Testis (tissue), 3 donors: ENCODE data around the gene ZNF350. TPM values are rescaled to one million over a fixed set of nuclear protein-coding genes. Genes with fewer than 3 reads are reported as not detected.

Experiments used
- DNase-seq: peaks from one replicate; pipeline ENCODE4 v3.0.0-alpha.2; 2019
- H3K27ac ChIP-seq, 2 donors: fragments of 200-600 bp; sonication (generic); one replicate each; pipeline ENCODE4 v1.5.1; 2019
- H3K27me3 ChIP-seq: fragments of 200-600 bp; sonication (generic); one replicate; pipeline ENCODE4 v1.5.1; 2019
- H3K36me3 ChIP-seq: fragments of 200-600 bp; sonication (generic); one replicate; pipeline ENCODE4 v1.5.1; 2017; ENCODE audit warnings: low read depth; ENCODE audit errors: missing control alignments
- H3K4me1 ChIP-seq: fragments of 200-600 bp; sonication (generic); one replicate; pipeline ENCODE4 v1.5.1; 2019
- H3K4me3 ChIP-seq, 2 donors: fragments of 200-600 bp; sonication (generic); one replicate each; pipeline ENCODE4 v1.5.1; 2017 to 2019
- H3K9me3 ChIP-seq: fragments of 200-600 bp; sonication (generic); one replicate; pipeline ENCODE4 v1.5.1; 2017
- CTCF ChIP-seq, 3 experiments: fragments of 450-650 bp in 2 of 3; fragments of 200-600 bp in 1 of 3; sonication (generic) in 1 of 3; IDR thresholded peaks; one replicate each; pipeline ENCODE4 v1.5.1; 2016 to 2019; ENCODE audit warnings: antibody characterized with exemption in 3 of 3, mild to moderate bottlenecking in 2 of 3, moderate library complexity in 1 of 3
- POLR2A ChIP-seq: fragments of 450-650 bp; IDR thresholded peaks from one replicate; pipeline ENCODE4 v1.6.1; 2017; ENCODE audit warnings: antibody characterized with exemption, mild to moderate bottlenecking, moderate library complexity
- WGBS, 2 donors: methylation state at CpG; one replicate each; pipeline ENCODE4 v1.1.5; 2018; 5-methylcytosine and 5-hydroxymethylcytosine counted together
- intact Hi-C: fragments of 100-400 bp; cut with DNase I; formaldehyde crosslinking; loops from one replicate; pipeline ENCODE4 v1.15.1; 2023; ENCODE audit warnings: low total_unique reads
- polyA plus RNA-seq: library from polyadenylated mRNA; stranded (reverse); fragments of 350-450 nt; fragmentation: Illumina TruSeq; extraction: RNeasy Lipid Tissue Mini Kit (QIAGEN cat#74804); gene quantifications from one replicate; pipeline ENCODE4 v1.2.3, GENCODE V29; 2014; ENCODE audit warnings: low read depth, low replicate concordance; ENCODE audit not compliant: insufficient read depth
- total RNA-seq, 2 donors: library from RNA; depleted of rRNA; stranded (reverse); fragments of >200 nt; gene quantifications; one replicate each; pipeline ENCODE4 v1.2.3, GENCODE V29; 2016

The ZNF350 gene
- total and polyA plus RNA-seq, 3 donors from 2014 or later: 7.5 to 19.0 (median 18.0) TPM

DNA sequence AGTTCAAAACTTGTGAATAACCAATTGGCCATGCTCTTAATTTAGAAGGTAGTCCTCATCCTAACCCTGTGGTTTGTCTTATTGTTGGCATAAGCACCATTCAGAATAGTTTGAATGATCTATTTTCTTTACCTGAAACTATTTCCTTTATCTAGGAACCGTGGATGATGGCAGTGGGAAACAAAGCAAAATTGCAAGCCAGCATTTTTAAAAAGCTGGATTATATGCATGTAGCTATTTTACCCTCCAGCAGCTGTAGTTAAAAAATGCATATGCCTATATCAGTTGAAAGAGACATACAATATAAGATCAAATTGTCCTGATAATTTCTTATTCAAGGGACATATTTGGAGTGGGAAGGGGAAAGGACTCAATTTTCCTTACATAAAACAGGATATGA, 40.0 kb downstream of the ZNF350 start:
- no peak for DNase-seq
- Histone ChIP-seq H3K4me3 (no peak overlapping the region), H3K4me1 (no peaks in the 10 kb centered on the region), H3K36me3 (no peaks in the 10 kb centered on the region), H3K9me3 (no peaks in the 10 kb centered on the region), H3K27ac (no peak overlapping the region), H3K27me3 (no peaks in the 10 kb centered on the region)
- intact Hi-C loops: no loop called here
- WGBS, 2 donors: 93 to 98% methylated on average over 1 of the region's 1 CpG
- TF ChIP-seq CTCF (IDR thresholded peaks at IDR 0.05) (no peak), POLR2A (no peak)

DNA sequence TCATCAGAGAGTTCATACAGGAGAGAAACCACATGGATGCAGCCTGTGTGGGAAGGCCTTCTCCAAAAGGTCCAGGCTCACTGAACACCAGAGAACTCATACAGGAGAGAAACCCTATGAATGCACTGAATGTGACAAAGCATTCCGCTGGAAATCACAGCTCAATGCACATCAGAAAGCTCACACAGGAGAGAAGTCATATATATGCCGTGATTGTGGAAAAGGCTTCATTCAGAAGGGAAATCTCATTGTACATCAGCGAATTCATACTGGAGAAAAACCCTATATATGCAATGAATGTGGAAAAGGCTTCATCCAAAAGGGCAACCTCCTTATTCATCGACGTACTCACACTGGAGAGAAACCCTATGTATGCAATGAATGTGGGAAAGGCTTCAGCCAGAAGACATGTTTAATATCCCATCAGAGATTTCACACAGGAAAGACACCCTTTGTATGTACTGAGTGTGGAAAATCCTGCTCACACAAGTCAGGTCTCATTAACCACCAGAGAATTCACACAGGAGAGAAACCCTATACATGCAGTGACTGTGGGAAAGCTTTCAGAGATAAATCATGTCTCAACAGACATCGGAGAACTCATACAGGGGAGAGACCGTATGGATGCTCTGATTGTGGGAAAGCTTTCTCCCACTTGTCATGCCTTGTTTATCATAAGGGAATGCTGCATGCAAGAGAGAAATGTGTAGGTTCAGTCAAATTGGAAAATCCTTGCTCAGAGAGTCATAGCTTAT, 41.7 kb downstream of the ZNF350 start:
- TF ChIP-seq POLR2A (no peak), CTCF (IDR thresholded peaks at IDR 0.05) (no peak)
- no peaks in the 10 kb centered on the region for H3K4me1 ChIP-seq
- no peak overlapping the region for H3K27ac ChIP-seq
- intact Hi-C loops: no loop called here
- no peaks in the 10 kb centered on the region for H3K9me3 ChIP-seq
- no peaks in the 10 kb centered on the region for H3K27me3 ChIP-seq
- H3K36me3 ChIP-seq: no peaks in the 10 kb centered on the region
- no peak overlapping the region for H3K4me3 ChIP-seq
- 97% methylated on average over 7 of the region's 7 CpGs for WGBS, 2 donors
- DNase-seq: no peak

GRCh38 chr19:51938936-51939335, 47.7 kb downstream of the ZNF350 start:
- Histone ChIP-seq H3K4me1 (no peaks in the 10 kb centered on the region), H3K4me3 (no peak overlapping the region), H3K36me3 (no peaks in the 10 kb centered on the region), H3K27me3 (no peaks in the 10 kb centered on the region), H3K9me3 (no peaks in the 10 kb centered on the region), H3K27ac (no peak overlapping the region)
- 95 to 98% methylated on average over 2 of the region's 2 CpGs for WGBS, 2 donors
- intact Hi-C loops: no loop called here
- TF ChIP-seq CTCF (IDR thresholded peaks at IDR 0.05): no peak
- no peak for TF ChIP-seq POLR2A
- DNase-seq: no peak

DNA sequence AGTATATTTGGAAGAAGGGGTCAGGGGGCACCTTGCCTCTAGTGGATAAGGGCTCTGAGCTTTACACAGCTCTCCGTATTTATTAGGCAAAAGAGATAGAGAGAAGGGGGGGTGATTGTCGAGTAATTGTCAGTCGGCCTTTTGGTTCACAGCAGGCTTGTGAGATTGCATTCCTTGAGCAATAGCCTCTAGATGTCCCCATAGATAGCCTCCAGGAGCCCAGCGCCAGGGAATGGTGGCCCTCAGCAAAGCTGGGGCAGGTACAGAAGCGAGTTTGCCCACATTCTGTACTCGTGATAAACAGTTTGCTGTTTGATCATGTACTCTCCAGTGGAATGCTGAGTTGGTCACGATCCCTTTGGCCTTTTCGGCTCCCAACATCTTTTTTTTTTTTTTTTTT, 54.7 kb downstream of the ZNF350 start:
- no peak for DNase-seq
- H3K4me3 ChIP-seq: no peak overlapping the region
- no peak overlapping the region for H3K27ac ChIP-seq
- TF ChIP-seq POLR2A (no peak), CTCF (IDR thresholded peaks at IDR 0.05) (no peak)
- intact Hi-C loops: no loop called here
- no peaks in the 10 kb centered on the region for H3K36me3 ChIP-seq
- no peaks in the 10 kb centered on the region for H3K9me3 ChIP-seq
- H3K4me1 ChIP-seq: peaks cover 3% of the 10 kb centered on the region
- 75 to 92% methylated on average over 7 to 8 of the region's 8 CpGs for WGBS, 2 donors
- H3K27me3 ChIP-seq: no peaks in the 10 kb centered on the region

DNA sequence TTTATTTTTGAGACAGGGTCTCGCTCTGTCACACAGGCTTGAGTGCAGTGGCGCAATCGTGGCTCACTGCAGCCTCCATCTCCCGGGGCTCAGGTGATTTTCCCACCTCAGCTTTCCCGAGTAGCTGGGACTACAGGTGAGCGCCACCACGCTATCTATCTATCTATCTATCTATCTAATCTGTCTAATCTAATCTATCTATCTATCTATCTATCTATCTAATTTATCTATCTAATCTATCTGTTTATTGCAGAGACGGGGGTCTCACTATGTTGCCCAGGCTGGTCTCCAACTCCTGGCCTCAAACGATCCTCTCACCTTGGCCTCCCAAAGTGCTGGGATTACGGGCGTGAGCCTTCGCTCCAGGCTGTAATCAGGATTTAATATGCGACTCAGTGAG, 58.8 kb downstream of the ZNF350 start:
- no peak for DNase-seq
- intact Hi-C loops: no loop called here
- TF ChIP-seq CTCF (IDR thresholded peaks at IDR 0.05): no peak
- TF ChIP-seq POLR2A: no peak
- Histone ChIP-seq H3K27me3 (no peaks in the 10 kb centered on the region), H3K4me1 (peaks cover 3% of the 10 kb centered on the region), H3K36me3 (no peaks in the 10 kb centered on the region), H3K9me3 (no peaks in the 10 kb centered on the region), H3K27ac (peak overlapping the region in 1 of 2 donors; percentile 88), H3K4me3 (peak overlapping the region; percentile 80 to 95)
- WGBS, 2 donors: 26 to 28% methylated on average over 13 of the region's 13 CpGs
